NOMO-1 treated with DMSO at 0.1 percent for 48 hours (cell line): ENCODE results near the gene MYO16.

ENCODE experiments used
- DNase-seq: peaks from one replicate; lab custom pipeline; 2025; ENCODE audit not compliant: unreplicated experiment; lab: John Stamatoyannopoulos, UW

MYO16 gene

DNA sequence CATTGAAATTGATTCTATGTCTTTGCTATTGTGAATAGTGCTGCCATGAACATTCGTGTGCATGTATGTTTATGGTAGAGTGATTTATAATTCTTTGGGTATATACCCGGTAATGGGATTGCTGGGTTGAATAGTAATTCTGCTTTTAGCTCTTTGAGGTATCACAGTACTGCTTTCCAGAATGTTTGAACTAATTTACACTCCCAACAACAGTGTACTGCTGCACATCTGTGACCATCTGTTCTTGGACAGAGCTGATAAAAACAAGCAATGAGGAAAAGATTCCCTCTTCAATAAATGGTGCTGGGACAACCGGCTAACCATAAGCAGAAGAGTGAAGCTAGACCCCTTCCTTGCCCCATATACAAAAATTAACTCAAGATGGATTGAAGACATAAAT lies 231.0 kb downstream of the MYO16 start:
- DNase-seq = no peak

GRCh38 chr13:108877300-108877699 lies 247.9 kb downstream of the MYO16 start:
- no peak for DNase-seq

GRCh38 chr13:108878732-108879131 lies 249.3 kb downstream of the MYO16 start:
- DNase-seq = no peak

DNA sequence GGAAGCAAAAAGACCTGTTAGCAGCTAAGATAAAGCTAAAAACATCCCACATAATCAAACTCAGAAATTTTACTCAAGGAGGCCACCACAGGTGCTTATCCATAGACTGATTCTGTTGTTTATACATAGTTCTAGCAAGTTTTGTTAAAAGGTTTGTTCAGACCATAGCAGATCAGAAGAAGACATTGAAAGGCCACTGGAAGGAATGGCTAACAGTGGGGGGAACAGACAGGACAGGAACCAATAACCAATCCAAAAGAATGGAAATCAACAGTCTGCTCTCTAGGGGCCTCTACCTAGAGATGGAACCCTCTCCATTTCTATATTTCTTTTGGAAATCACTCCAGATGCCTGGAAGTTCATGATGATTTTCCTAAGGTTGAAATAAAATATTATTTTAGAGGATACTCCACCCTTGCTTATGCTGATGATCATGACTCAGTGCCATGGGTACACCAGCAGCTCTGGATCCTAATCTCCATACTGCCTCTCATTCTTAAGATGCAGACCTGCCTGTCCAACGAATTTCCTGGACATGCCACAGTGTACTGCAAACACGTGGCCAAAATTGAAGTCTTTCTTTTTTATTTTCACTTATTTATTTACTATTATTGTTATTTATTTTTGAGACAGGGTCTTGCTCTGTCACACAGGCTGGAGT lies 260.0 kb downstream of the MYO16 start:
- DNase-seq = no peak

DNA sequence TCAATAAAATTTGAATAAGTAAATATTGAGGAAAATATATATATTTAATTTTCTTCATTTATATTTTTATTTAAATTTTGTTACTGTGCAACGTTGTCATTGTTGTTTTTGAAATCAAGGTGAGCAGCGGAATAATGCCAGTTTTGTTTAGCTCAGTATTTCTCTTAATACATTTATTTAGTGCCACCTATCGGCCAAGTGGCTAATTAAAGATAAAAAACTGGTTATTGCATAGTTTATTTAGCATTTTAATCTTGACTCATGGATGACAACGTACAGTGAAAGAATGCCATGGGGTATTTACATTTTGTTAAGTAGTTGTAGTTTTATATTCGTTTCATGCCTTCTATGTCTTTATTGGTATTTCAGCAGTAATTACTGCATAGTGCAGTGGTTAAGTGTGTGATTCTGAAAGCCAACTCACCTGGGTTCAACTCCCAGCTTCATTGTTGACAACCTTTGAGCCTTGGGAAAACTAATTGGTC lies 265.9 kb downstream of the MYO16 start:
- peak; percentile 43 for DNase-seq

DNA sequence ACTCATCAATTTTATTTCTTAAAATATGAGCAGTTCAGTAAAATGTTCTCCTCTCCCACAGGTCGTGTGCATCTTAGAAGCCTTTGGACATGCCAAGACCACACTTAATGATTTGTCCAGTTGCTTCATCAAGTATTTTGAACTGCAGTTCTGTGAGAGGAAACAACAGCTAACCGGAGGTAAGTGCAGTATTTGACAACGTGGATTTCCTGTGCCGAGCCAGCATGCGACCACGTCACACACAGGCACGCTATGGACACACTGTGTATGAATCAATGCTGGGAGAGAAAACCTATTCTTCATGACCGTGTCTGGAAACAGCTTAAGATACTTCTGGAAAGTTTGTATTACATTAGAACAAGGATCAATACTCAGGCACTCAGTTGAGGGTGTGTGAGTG lies 268.5 kb downstream of the MYO16 start:
- peak; percentile 45 for DNase-seq

GRCh38 chr13:108902405-108903155 lies 273.2 kb downstream of the MYO16 start:
- DNase-seq = no peak

GRCh38 chr13:108903613-108904012 lies 274.2 kb downstream of the MYO16 start:
- no peak for DNase-seq

DNA sequence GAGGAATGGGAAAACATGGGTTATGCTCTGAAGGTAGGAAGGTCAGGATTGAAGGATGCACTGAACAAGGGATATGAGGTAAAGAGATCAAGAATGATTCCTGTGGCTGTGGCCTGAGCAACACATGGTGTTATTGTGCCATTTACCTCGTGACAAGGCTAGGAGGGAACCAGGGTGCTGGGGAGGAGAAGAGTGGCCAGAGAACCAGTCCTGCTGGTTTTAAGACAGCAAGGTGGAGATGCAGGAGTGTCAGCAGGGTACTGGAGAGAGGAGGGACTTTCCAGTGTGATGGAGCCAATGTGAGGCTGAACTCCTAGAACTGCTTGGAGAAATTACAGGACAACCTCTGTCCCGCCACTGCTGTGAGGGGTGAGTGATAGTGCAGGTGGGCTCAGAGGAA lies 282.4 kb downstream of the MYO16 start:
- DNase-seq = no peak

GRCh38 chr13:108913731-108914130 lies 284.3 kb downstream of the MYO16 start:
- peak; percentile 46 for DNase-seq

DNA sequence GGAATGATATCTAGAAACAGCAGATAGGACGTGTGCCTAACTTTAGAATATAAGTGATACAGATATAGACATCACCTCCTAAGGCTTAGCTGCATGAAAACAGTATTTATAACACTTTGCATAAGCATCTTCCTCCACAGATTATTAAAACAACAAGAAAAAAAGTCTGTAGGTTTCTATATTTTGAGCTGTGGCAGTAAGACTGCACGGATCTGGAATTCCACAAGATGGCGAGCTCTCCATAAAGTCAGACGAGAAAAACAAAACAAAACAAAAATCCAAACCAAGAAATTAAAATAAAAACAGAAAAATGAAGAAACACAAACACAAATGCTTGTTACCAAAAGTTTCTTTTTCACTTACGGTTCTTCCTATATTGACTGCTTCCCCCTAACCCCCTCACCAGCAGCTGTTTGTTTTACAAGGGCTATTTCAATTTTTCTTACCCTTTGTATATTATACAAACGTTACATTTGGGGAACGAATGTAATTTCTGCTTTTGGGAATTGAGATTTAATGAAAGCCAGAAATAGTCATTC lies 285.8 kb downstream of the MYO16 start:
- peak; percentile 25 for DNase-seq

GRCh38 chr13:108915634-108916512 lies 286.5 kb downstream of the MYO16 start:
- peak; percentile 81 for DNase-seq

DNA sequence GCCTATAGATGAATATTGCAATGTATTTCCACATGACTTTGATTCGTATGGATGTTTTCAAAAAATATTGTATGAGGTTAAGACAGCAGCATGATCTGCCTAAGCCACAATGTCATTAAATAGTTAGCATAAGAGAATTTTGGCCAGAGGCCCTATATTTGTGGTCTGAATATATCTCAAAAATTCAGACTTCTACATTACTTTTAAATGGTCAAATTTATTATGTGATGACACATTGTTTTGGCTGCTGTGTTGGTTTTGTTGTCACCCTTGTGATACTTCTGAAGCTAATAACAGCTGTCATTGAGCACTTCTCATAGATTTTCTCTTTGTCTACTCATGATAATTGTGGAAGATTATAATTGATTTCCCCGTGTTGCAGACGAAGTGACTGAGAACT lies 288.2 kb downstream of the MYO16 start:
- no peak for DNase-seq

DNA sequence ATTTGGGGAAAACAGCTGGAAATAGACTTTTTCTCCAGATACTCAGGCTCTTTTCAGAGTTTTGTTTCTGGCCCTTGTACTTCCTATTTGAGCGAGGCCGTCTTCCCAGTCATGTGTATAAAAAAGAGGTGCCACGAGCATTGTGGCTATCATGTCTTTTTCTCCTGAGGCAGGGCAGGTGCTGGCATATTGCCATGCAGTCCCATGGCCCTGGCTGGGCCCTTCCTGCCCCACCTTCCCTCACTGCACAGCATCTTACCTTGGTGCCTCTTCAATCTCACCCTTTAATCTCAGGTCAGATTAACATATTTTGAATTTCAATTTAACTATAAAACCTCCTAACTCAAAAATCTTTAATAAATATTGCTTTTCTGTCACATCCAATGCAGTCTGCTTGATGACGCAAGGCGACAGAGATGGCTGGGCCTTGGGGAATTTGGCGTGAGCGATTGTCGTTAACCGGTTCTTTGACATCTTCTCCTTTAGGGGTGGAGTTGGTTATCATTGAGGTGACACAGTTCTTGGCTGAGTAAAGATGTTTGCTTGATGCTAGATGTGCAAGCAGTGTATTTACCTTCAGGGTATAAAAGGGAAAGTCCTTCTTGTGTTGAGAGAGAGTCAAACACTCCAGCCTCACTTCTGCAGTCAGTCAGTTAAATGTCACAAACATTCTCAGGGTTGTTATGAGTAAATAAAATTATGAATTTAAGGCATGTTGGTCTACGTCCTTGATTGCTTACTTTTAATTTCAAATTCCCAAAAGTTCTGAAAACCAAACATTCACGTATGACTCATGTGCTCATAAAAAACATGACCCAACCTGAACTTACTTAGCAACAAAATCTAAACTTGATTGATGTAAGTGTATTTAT lies 289.9 kb downstream of the MYO16 start:
- no peak for DNase-seq

DNA sequence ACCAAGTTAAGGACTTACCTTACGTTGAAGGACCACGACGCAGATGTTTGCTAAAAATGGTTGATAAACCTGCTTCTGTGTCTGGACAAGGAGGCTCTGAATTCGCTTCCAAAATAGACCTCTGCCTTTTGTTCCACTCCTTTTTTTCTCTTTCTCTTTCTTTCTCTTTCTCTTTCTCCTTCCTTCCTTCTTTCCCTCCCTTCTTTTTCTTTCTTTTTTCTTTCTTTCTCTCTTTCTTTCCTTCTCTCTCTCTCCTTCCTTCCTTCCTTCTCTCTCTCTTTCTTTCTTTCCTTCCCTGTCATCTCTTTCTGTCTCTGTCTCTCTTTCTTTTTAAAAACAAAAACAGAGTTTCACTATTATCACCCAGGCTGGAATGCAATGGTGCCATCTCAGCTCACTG lies 290.7 kb downstream of the MYO16 start:
- DNase-seq = no peak

GRCh38 chr13:108921238-108921637 lies 291.8 kb downstream of the MYO16 start:
- DNase-seq = no peak

GRCh38 chr13:108922108-108922507 lies 292.7 kb downstream of the MYO16 start:
- no peak for DNase-seq

GRCh38 chr13:108923386-108924047 lies 294.1 kb downstream of the MYO16 start:
- DNase-seq = no peak

DNA sequence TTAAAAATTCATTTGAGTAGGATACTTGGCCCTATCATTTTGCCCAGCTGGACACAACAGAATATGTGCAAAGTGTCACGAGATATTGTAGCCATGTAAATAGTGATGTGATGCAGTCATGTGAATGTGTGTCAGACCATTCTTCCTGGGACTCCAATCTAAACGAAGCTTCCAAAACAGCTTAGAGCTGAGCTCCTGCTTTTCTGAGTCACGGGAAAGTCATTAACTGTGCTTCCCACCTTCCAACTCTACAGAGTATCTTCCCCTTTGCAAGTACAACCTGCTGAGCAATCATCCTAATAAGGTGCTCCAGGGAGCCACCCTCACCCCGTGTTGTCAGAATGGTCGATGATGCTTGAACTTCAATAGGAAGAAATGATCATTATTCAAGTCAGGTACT lies 294.7 kb downstream of the MYO16 start:
- DNase-seq = no peak

GRCh38 chr13:108924541-108924940 lies 295.1 kb downstream of the MYO16 start:
- DNase-seq = no peak
